CD4-positive, alpha-beta T cell treated with Interleukin-21 for 1 hour (primary cell): Measurements from ENCODE around the gene ZNF669.

Experiments
- DNase-seq: peaks from one replicate; pipeline ENCODE4 v3.0.0-alpha.2; 2020

Gene ZNF669

GRCh38 chr1:247054992-247055415 is 49.2 kb downstream of the ZNF669 start:
- DNase-seq = no peak
